ENCODE data around the gene ENO3. TPM values are rescaled to one million over a fixed set of nuclear protein-coding genes. Genes with fewer than 3 reads are reported as not detected.

ENO3 gene
- total RNA-seq, 4 donors from 2014 or later: 2.0 to 4.2 (median 3.2) TPM

GRCh38 chr17:4998027-4998731 lies 47.3 kb downstream of the ENO3 start:
- no peak for TF ChIP-seq EP300 (IDR thresholded peaks at IDR 0.05)
- no peak for TF ChIP-seq CTCF (IDR thresholded peaks at IDR 0.05)
- no peak for TF ChIP-seq POLR2AphosphoS5 (IDR thresholded peaks at IDR 0.05)
- no peak for TF ChIP-seq POLR2A (IDR thresholded peaks at IDR 0.05)
- Histone ChIP-seq H3K27ac (peak overlapping the region; percentile 87), H3K4me1 (peaks cover 30% of the 10 kb centered on the region), H3K36me3 (peaks cover 23% of the 10 kb centered on the region), H3K27me3 (no peaks in the 10 kb centered on the region), H3K4me3 (peak overlapping the region; percentile 96), H3K9me3 (no peaks in the 10 kb centered on the region)
- WGBS: 0% methylated on average over 11 of the region's 55 CpGs
- DNase-seq (ENCODE audit: low spot score in 2 of 2): peak in 1 of 2 donors; percentile 78

DNA sequence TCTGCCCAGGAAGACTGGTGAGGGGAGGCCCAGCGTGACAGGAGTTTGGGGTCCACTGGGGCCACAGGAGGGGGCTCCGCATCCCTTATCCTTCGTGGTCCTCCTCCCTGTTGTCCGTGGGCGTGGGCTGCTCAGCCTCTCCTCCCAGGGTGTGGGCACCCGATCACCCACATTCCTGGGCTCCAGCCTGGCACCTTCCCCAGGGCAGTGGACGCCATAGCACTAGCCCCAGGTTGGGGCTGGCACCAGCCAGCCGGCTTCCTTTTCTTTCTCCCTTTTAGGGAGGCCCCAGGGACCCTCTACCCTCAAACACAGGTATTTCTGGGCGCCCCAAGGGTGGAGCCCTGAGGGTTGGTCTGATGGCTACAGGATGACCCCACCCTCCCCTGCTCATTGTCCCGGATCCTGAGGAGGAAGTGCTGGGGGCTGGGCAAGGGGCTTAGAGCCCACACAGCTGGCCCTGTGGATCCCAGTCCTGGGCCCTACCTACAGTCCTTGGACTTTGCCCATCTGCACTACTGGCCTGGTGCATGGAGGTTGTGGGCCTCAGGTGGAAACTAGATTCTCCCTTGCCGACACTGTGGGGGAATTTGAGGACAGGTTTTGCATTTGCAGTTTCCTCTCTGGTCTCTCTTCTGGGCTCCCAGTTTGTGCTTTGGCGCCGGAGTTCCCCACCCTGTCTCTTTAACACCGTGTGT lies 48.0 kb downstream of the ENO3 start:
- TF ChIP-seq CTCF (IDR thresholded peaks at IDR 0.05): no peak
- no peak for TF ChIP-seq POLR2A (IDR thresholded peaks at IDR 0.05)
- no peak for TF ChIP-seq POLR2AphosphoS5 (IDR thresholded peaks at IDR 0.05)
- TF ChIP-seq EP300 (IDR thresholded peaks at IDR 0.05): no peak
- H3K27me3 ChIP-seq: no peaks in the 10 kb centered on the region
- peaks cover 30% of the 10 kb centered on the region for H3K36me3 ChIP-seq
- H3K4me1 ChIP-seq: peaks cover 30% of the 10 kb centered on the region
- H3K9me3 ChIP-seq: no peaks in the 10 kb centered on the region
- H3K4me3 ChIP-seq: peak overlapping the region; percentile 96
- peak overlapping the region; percentile 87 for H3K27ac ChIP-seq
- 6% methylated on average over 14 of the region's 14 CpGs for WGBS
- DNase-seq (ENCODE audit: low spot score in 2 of 2): peak in 1 of 2 donors; percentile 67

DNA sequence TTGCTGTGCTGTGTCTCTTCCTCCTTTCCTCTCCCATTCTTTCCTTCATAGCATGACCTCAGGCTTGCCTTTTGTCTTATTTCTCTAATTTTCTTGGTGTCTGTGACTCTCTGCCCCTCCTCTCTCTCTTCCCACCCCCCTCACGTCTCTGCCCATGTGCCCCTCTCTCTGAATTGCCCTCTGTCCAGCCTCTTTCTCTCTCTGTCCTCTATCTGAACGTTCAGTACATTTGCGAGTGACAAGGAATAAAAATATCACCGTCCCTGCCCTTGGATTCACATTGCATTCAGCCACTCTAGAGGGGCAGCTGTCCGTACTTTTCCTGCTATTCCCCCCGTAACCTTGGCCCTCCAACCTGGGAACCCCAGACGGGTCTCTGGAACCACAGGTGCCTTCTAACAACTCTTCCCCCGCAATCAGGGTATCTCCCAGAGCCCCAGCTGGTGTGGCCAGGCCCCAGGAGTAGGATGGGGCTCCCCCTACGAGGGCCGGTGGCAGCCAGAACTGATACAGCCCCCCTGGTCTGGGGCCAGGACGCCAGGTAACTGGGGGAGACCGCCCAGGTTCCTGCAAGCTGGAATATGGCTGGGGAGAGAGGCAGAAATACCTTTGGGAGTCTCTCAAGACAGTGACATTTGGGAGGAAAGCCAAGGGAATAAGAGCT lies 48.6 kb downstream of the ENO3 start:
- peak overlapping the region; percentile 96 for H3K4me3 ChIP-seq
- H3K9me3 ChIP-seq: no peaks in the 10 kb centered on the region
- H3K27me3 ChIP-seq: no peaks in the 10 kb centered on the region
- TF ChIP-seq POLR2A (IDR thresholded peaks at IDR 0.05): no peak
- no peak for TF ChIP-seq EP300 (IDR thresholded peaks at IDR 0.05)
- H3K27ac ChIP-seq: no peak overlapping the region
- H3K36me3 ChIP-seq: peaks cover 37% of the 10 kb centered on the region
- peak in 1 of 2 donors; percentile 56 for DNase-seq (ENCODE audit: low spot score in 2 of 2)
- peaks cover 30% of the 10 kb centered on the region for H3K4me1 ChIP-seq
- WGBS: 69% methylated on average over 12 of the region's 12 CpGs

DNA sequence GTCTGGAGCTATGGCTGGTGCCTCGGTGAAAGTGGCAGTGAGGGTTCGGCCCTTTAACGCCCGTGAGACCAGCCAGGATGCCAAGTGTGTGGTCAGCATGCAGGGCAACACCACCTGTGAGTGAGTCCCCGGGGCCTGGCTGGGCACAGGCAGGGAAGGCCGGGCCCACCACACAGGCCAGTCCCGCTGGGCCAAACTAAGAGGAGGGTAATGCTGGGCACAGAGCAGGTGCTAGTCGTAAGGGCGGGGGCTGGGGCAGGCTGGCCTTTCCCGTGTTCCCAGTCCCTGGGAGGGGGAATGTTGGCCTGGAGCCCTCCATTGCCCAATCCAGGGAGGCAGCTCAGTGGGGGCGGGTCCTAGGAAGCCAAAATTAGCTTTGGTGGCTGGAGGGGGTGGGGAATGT lies 49.3 kb downstream of the ENO3 start:
- peaks cover 44% of the 10 kb centered on the region for H3K36me3 ChIP-seq
- H3K9me3 ChIP-seq: no peaks in the 10 kb centered on the region
- H3K27ac ChIP-seq: no peak overlapping the region
- TF ChIP-seq POLR2AphosphoS5 (IDR thresholded peaks at IDR 0.05) (no peak), EP300 (IDR thresholded peaks at IDR 0.05) (no peak), CTCF (IDR thresholded peaks at IDR 0.05) (no peak), POLR2A (IDR thresholded peaks at IDR 0.05) (no peak)
- H3K4me3 ChIP-seq: peak overlapping the region; percentile 96
- DNase-seq (ENCODE audit: low spot score in 2 of 2): peak in 1 of 2 donors; percentile 72
- 64% methylated on average over 11 of the region's 11 CpGs for WGBS
- peaks cover 30% of the 10 kb centered on the region for H3K4me1 ChIP-seq
- H3K27me3 ChIP-seq: no peaks in the 10 kb centered on the region

- Histone ChIP-seq H3K27me3 (no peaks in the 10 kb centered on the region), H3K9me3 (no peaks in the 10 kb centered on the region), H3K4me1 (peaks cover 23% of the 10 kb centered on the region), H3K36me3 (peaks cover 64% of the 10 kb centered on the region), H3K4me3 (no peak overlapping the region), H3K27ac (no peak overlapping the region)
- no peak for DNase-seq (ENCODE audit: low spot score in 2 of 2)
- TF ChIP-seq CTCF (IDR thresholded peaks at IDR 0.05): no peak
- 91% methylated on average over 19 of the region's 20 CpGs for WGBS
Measured at GRCh38 chr17:5002121-5002788, 51.3 kb downstream of the ENO3 start.

All from suprapubic skin (tissue), 4 donors.